Measurements from ENCODE around the gene EVX1.

The EVX1 gene

DNA sequence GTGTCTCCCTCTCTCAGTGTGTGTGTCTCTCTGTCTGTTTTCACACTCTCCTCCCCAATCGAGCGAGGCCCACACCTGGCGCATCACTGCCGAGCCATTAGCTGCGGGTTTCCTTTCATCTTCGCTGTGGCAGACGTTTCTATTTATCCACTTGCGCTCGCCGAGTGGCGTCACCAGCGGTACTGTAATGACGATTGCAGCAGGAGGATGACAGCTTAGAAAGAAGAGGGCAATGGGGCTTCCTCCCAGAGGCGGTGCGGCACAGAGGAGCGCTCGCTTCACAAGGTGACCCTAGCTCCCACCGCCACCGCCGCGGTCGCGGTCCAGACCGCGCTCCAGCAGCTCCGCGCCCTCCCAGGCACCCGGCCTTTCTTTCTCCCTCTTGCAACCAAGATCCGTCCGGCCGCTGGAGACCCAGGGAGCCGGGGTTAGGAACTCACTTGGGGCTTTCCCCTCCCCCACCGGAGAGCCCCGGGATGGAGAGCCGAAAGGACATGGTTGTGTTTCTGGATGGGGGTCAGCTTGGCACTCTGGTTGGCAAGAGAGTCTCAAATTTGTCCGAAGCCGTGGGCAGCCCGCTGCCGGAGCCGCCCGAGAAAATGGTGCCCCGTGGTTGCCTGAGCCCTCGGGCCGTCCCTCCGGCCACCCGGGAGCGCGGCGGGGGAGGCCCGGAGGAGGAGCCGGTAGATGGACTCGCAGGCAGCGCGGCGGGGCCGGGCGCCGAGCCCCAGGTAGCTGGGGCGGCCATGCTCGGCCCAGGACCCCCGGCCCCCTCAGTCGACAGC is at the start of gene EVX1:
TSS of gene EVX1 (plus strand) at position 248 of the 785 bp plus-strand sequence. CDS start at position 477, 229 bp downstream.
- DNase-seq (ENCODE audit: low spot score) = no peak

DNA sequence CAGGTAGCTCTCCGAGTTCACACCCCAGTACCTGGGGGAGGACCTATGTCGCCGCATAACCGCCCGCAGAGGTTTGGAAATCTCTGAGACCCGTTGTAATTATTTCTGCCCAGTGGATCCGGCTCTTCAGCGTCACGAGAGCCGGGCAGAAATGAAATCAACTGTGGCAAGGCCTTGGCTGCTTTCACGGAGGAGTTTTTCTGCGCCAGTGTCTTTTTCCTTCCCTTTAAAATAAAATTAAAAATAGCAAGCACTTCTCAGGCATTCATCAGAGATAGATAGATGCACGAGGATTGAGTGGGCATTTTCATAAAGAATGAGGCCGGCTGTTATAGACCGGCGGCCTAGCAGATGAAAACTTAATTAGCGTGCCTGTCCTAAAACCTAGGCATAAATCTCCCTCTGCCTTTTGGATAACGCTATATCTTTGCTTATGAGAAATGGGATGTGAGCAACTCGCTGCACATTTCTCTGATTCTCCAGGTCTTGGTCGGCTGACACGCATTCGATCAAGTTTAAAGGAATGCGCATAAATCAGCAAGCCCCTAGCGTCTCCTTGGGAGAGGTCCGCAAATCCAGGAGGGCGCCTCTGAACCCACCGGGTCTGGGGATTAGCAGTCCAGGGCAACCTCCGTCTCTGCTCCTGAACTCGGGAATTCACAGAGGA is 49.1 kb upstream of the EVX1 start:
- no peak for DNase-seq (ENCODE audit: low spot score)

- DNase-seq (ENCODE audit: low spot score) = no peak
Observed at GRCh38 chr7:27194002-27194352, 48.6 kb upstream of the EVX1 start.

DNA sequence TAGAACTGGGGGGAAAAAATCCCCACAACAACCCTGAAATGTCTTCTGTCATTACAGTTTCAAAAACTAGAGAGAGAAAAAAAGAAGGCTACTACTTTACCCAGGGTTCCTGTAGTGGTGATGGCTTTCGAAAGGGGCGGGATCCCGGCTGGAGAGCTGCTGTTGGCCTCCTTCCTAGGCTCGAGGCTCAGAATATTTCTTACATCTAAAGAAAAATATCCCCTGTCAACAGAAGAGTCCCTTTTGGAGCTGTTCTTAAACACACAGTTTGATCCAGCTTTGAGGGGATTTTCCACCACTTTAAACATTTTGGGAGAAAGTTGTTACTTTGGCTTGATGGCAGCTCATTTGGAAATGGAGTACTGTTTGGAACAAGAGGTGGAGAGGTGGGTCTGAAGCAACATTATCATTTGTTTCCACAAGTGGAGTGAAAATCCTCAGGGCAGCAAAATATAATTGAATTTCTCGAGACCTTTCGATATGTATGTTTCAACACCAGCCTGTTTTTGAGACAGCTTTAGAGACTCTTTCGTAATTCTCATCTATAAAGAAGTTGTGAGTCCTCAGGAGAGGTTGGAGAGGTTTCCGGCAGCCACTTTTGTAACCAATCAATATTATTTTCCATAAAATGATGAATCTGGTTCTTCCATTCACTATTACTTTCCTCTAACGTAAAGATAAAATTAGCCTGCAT is 47.8 kb upstream of the EVX1 start:
- no peak for DNase-seq (ENCODE audit: low spot score)

DNA sequence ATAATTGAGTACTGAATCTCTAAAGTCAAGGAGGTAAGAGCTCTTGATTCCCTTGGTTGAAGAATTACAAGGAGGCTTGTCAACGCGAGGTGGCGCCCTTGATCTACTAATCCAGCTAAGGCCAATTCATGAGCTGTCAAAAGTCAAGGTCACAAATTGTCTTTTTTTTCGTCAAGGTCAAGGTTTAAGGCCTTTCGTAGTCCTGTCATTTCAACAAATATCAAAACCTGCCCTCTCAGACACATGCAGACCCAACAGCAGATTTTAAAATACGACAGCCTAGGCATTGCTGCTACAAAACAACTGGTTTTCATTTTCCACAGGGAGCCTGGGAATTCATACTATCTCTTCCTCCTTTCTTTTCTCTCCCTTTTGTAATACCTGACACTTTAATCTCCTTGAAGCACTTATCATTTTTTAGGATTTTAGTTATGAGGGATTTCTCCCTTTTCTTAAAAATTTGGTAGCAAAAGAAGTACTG is 46.3 kb upstream of the EVX1 start:
- peak; percentile 82 for DNase-seq (ENCODE audit: low spot score)

- no peak for DNase-seq (ENCODE audit: low spot score)
Observed at GRCh38 chr7:27197137-27198042, 45.2 kb upstream of the EVX1 start.

GRCh38 chr7:27198138-27198841 is 44.3 kb upstream of the EVX1 start:
- no peak for DNase-seq (ENCODE audit: low spot score)

- no peak for DNase-seq (ENCODE audit: low spot score)
Observed at GRCh38 chr7:27198871-27199801, 43.5 kb upstream of the EVX1 start.

GRCh38 chr7:27199849-27200760 is 42.5 kb upstream of the EVX1 start, which contains the start of gene HOXA13:
TSS of gene HOXA13 (minus strand) at chr7:27200091. CDS start at chr7:27200077, 14 bp downstream.
- no peak for DNase-seq (ENCODE audit: low spot score)

DNA sequence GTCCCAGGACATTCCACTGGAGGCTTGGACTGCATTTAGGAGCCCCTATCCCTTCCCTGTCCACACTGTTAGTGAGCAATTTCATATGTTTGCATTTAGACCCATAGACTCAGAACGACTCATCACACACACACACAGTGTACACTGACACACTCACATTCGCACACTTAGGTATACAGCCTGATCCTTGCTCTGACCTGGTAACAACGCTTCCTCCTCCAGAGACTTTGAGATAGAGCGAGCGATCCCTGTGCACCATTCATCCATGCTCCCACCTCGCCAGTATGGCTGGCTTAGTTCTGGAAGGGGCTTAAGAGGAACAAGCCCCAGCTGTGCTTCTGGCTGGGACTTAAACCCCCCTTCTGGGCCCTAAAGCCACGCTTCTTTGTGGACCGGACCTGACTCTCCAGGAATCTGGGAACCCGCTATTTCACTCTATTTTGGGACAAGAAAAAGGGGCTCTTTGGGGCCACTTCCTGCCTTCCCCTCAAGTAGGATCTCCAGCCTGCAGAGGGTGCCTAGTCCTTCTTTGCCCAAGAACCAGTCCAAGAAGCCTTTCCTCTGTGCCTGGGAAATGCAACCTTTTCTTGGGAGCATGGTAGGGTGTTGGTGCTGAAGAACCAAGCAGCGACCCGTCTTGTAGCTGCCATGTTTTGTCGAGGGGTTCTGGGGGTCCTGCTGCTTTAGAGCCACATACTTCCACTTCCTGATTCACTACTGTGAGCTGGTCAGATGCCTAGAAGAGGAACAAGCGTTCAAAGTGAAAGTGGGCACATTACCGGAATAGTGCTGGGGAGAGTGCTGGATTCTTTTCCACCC is 41.6 kb upstream of the EVX1 start:
- DNase-seq (ENCODE audit: low spot score) = no peak

DNA sequence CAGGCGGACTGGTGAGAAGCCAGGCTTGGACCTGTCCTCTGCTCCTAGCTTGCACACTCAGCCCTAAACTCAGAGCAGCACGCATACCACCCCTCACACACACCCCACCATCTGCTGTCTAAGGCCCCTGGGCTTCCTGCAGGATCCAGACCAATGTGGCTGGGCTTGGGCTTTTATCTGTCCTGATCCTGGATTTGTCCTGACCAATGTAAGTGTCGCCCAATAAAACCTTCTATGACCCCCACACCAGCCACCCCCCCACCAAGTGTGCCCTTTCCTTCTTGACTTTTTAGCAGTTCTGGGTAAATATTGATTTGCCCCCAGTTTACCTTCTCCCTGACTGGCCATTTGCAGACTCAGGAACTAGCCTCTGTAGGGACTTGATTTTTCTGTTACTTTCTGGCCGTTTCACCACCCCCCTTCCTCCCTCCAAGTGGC is 41.0 kb upstream of the EVX1 start:
- no peak for DNase-seq (ENCODE audit: low spot score)

DNA sequence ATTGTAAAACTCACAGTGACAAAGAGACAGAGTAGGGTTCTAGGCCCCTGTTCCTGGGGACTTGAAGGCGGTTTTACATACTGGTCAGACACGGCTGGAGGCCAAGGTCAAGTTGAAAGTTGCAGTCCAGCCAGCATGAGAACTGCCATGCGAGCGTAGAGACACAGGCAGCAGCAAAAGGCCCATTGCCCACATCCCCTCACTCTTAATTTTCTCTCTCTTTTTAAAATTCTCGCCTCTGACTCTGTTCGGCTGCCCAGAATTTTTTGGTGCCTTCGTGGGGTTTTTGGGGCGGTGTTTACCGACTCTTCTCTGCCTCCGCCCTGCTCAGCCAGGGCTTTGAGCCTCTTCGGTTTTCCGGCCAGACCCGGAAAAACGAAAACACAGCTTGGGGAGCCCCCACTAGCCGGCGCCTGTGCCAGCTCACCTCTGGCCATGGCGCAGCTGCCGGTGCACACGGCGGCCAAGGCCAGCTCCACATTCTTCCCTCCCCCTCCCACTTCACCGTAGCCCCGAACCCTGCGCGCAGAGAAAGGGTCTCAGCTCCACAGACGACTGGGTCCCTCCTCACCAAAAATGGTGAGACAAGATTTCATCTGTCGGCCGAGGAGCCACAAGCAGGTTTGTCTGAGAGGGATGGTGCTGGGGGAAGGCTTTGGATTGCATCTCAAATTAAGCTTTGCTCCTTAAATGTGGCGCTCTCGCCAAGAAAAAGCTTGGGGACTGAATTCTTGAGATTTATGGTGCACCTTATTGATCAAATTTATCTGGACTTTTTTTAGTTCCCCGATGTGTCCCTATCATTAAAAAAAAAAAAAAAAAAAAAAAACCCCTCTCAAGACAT is 40.4 kb upstream of the EVX1 start:
- DNase-seq (ENCODE audit: low spot score) = no peak

- DNase-seq (ENCODE audit: low spot score) = no peak
Observed at GRCh38 chr7:27202862-27203134, 39.8 kb upstream of the EVX1 start.

DNA sequence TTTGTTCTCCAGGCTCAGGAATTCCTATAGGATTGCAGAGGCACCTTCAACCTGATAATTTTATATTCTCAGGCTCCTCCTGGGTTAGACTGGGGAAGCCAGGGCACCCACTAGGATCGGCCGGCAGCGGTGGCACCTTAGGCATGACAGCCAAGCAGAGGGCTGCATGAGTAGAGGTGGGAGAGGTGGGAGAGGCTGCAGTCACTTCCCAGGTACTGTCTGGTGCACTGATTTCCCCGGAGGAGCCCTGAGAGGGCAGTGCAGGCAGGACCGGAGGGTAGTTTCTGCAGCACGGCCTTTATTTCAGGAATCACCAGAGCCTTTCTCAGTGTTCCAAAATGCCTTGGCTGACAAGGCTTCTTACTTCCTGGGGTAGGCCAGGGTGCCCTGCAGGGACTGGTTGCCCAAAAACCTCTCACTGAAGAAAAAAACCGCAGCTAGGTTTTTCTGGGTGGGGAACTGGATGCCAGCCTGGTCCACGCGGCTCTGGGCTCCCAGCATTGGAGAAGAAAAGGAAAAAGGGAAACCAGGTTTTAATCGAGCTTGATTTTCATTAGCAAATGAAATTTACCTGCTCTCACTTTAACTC is 39.1 kb upstream of the EVX1 start:
- DNase-seq (ENCODE audit: low spot score) = no peak

DNA sequence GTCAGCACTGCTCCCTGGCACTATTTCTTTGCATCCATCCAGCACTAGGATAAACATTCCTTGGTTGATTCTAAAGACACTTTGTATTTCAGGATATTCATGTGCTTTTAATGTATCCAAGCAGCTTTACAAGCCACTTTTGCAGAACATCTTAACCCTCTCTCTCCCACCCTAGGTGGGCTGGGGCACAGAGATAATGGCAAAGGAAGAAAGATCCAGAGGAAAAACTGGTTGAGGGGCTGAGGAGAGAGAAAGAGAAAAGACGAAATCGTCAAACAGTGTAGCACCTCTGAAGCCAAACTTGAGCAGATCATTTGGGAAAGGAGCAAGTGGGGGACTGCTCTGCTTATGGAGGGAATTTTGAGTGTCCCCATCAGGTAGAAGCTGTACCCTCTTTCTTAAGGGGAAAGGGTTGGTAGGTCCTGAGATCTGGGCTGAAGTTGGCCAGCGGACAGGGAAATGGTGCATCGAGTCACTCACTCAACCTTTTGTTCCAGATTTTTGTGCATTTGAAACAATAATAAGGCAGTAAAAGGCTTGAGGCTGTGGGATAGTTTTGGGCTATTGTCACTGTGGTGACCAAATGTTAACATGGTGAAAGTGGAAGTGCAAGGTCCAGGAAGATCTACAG is 38.5 kb upstream of the EVX1 start:
- no peak for DNase-seq (ENCODE audit: low spot score)

DNA sequence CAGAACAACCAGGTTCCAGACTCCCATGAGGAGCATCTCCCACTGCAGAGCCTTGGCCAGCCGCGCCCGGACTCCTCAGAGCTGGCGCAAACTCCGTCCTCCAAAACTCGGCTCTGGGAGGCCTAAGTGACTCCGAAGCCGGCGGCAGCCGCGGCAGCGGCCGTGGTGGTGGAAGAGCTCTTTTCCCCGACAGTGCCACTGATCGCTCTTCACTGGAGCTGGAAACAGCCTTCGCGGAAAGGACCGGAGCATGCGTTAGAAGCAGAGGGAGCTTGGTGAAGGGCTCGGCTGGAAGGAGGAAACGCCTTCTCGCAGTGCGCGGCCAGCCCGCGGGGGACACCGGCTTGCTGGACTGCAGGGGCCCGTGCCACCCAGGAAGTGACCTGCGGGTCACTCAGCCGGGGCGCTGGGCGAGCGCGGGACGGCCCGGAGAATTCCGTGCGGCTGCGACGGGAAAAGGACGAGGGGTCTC is 37.7 kb upstream of the EVX1 start:
- DNase-seq (ENCODE audit: low spot score) = no peak
